Mammary epithelial cell (primary cell): ENCODE measurements around the gene AGPS.

Experiments
- EZH2 ChIP-seq: IDR thresholded peaks from 2 replicates; pipeline ENCODE4 v1.6.1; 2012; ENCODE audit warnings: low read length, inconsistent platforms, borderline replicate concordance
- TF ChIP-seq, protein P1 (sequence below), 2 donors: IDR thresholded peaks in 1 of 2; conservative IDR thresholded peaks in 1 of 2; 2 replicates each; pipeline ENCODE4 v1.5.1; 2011 to 2012; ENCODE audit warnings: inconsistent platforms in 2 of 2, low read length in 2 of 2, mild to moderate bottlenecking in 2 of 2, control low read depth in 1 of 2, low read depth in 1 of 2; ENCODE audit not compliant: insufficient read depth in 1 of 2; ENCODE audit errors: extremely low read depth in 1 of 2

DNA sequence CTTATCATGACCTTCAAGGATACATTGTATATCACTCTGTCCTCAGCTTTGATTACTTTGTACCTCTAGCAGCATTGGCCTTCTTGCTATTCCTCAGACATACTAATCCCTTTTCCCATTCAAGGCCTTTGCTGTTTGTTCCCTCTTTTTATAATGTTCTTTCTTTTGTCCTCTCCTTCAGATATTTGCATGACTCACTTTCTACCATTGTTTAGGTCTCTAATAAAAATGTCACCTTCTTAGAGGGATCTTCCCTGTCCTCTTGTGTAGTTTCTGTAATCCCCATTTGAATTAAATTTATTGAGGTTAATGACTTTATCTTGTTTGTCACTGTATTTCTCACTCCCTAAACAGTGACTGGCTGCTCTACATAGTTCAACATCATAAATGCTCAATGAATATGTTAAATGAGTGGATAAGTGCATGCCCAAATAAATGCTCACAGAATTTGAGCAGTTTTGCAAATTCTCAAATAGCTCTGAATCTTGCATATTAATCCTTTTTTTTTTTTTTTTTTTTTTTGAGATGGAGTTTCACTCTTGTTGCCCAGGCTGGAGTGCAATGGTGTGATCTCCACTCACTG is 135.9 kb downstream of the AGPS start:
- TF ChIP-seq, protein P1, sequence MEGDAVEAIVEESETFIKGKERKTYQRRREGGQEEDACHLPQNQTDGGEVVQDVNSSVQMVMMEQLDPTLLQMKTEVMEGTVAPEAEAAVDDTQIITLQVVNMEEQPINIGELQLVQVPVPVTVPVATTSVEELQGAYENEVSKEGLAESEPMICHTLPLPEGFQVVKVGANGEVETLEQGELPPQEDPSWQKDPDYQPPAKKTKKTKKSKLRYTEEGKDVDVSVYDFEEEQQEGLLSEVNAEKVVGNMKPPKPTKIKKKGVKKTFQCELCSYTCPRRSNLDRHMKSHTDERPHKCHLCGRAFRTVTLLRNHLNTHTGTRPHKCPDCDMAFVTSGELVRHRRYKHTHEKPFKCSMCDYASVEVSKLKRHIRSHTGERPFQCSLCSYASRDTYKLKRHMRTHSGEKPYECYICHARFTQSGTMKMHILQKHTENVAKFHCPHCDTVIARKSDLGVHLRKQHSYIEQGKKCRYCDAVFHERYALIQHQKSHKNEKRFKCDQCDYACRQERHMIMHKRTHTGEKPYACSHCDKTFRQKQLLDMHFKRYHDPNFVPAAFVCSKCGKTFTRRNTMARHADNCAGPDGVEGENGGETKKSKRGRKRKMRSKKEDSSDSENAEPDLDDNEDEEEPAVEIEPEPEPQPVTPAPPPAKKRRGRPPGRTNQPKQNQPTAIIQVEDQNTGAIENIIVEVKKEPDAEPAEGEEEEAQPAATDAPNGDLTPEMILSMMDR (conservative IDR thresholded peaks at IDR 0.05 in 1 of 2, IDR thresholded peaks at IDR 0.05 in 1 of 2; ENCODE audit: extremely low read depth in 1 of 2, insufficient read depth in 1 of 2, low read depth in 1 of 2, low read length in 2 of 2), result no peak
- no peak for TF ChIP-seq EZH2
